H9 (cell line): ENCODE measurements around the gene POLR1D. TPM values are rescaled to one million over a fixed set of nuclear protein-coding genes. Genes with fewer than 3 reads are reported as not detected.

Experiments
- DNase-seq: peaks from one replicate; pipeline ENCODE4 v3.0.0-alpha.2; 2017
- H2AFZ ChIP-seq: one replicate; pipeline ENCODE4 v1.6.1; 2013; ENCODE audit warnings: mild to moderate bottlenecking, low read length, control low read depth, moderate library complexity
- H2AK5ac ChIP-seq: 2 replicates; pipeline ENCODE4 v1.6.1; 2013; ENCODE audit warnings: low read length, control low read depth, mixed read lengths; ENCODE audit not compliant: insufficient read length
- H2BK120ac ChIP-seq: one replicate; pipeline ENCODE4 v1.6.1; 2013; ENCODE audit warnings: low read depth, mild to moderate bottlenecking, low read length, control low read depth, inconsistent platforms; ENCODE audit not compliant: poor library complexity, severe bottlenecking
- H2BK12ac ChIP-seq: 2 replicates; pipeline ENCODE4 v1.6.1; 2013; ENCODE audit warnings: low read length, control low read depth, mixed read lengths, low read depth; ENCODE audit not compliant: insufficient read length
- H2BK15ac ChIP-seq: 2 replicates; pipeline ENCODE4 v1.6.1; 2013; ENCODE audit warnings: low read depth, low read length, control low read depth
- H2BK20ac ChIP-seq: one replicate; pipeline ENCODE4 v1.6.1; 2013; ENCODE audit warnings: low read depth, mild to moderate bottlenecking, low read length, control low read depth, inconsistent platforms; ENCODE audit not compliant: poor library complexity, severe bottlenecking
- H2BK5ac ChIP-seq: 2 replicates; pipeline ENCODE4 v1.6.1; 2013; ENCODE audit warnings: low read length, control low read depth, mixed read lengths; ENCODE audit not compliant: insufficient read length
- H3K14ac ChIP-seq: 2 replicates; pipeline ENCODE4 v1.6.1; 2013; ENCODE audit warnings: low read length, control low read depth; ENCODE audit not compliant: insufficient read depth
- H3K18ac ChIP-seq: 2 replicates; pipeline ENCODE4 v1.6.1; 2013; ENCODE audit warnings: low read depth, mild to moderate bottlenecking, mixed read lengths, low read length, control low read depth; ENCODE audit not compliant: insufficient read length
- H3K23ac ChIP-seq: 2 replicates; pipeline ENCODE4 v1.6.1; 2013; ENCODE audit warnings: low read length, control low read depth, mixed read lengths, low read depth; ENCODE audit not compliant: insufficient read length
- H3K23me2 ChIP-seq: 2 replicates; pipeline ENCODE4 v1.6.1; 2013; ENCODE audit warnings: low read depth, mild to moderate bottlenecking, mixed read lengths, low read length, control low read depth; ENCODE audit not compliant: insufficient read length, poor library complexity, severe bottlenecking
- H3K27ac ChIP-seq: 2 replicates; pipeline ENCODE4 v1.5.1; 2013; ENCODE audit warnings: low read length, control low read depth, mixed read lengths, low read depth; ENCODE audit not compliant: insufficient read length
- H3K27me3 ChIP-seq: 2 replicates; pipeline ENCODE4 v1.6.1; 2013; ENCODE audit warnings: low read length, control low read depth, inconsistent platforms; ENCODE audit not compliant: insufficient read depth
- H3K4ac ChIP-seq: 2 replicates; pipeline ENCODE4 v1.6.1; 2013; ENCODE audit warnings: low read depth, mild to moderate bottlenecking, control low read depth, inconsistent platforms, low read length, moderate library complexity
- H3K4me1 ChIP-seq: 2 replicates; pipeline ENCODE4 v1.6.1; 2013; ENCODE audit warnings: low read length, control low read depth, inconsistent platforms; ENCODE audit not compliant: insufficient read depth
- H3K4me2 ChIP-seq: 2 replicates; pipeline ENCODE4 v1.6.1; 2013; ENCODE audit warnings: low read length, control low read depth, mixed read lengths; ENCODE audit not compliant: insufficient read length, insufficient read depth
- H3K56ac ChIP-seq: 2 replicates; pipeline ENCODE4 v1.6.1; 2013; ENCODE audit warnings: low read depth, mild to moderate bottlenecking, mixed read lengths, low read length, control low read depth; ENCODE audit not compliant: insufficient read length
- H3K79me1 ChIP-seq: 2 replicates; pipeline ENCODE4 v1.6.1; 2013; ENCODE audit warnings: low read depth, mild to moderate bottlenecking, moderate library complexity, low read length, control low read depth, inconsistent platforms; ENCODE audit not compliant: insufficient read depth, poor library complexity, severe bottlenecking
- H3K79me2 ChIP-seq: 2 replicates; pipeline ENCODE4 v1.6.1; 2013; ENCODE audit warnings: low read length, control low read depth, inconsistent platforms; ENCODE audit not compliant: insufficient read depth
- H3K9ac ChIP-seq: 2 replicates; pipeline ENCODE4 v1.6.1; 2013; ENCODE audit warnings: low read length, control low read depth, mixed read lengths; ENCODE audit not compliant: insufficient read length; ENCODE audit errors: extremely low read depth
- H3K9me3 ChIP-seq: one replicate; pipeline ENCODE4 v1.6.1; 2013; ENCODE audit warnings: low read depth, low read length, inconsistent platforms; ENCODE audit not compliant: control insufficient read depth
- H3T11ph ChIP-seq: one replicate; pipeline ENCODE4 v1.6.1; 2013; ENCODE audit warnings: mild to moderate bottlenecking, low read length, control low read depth, inconsistent platforms
- H4K20me1 ChIP-seq: one replicate; pipeline ENCODE4 v1.6.1; 2013; ENCODE audit not compliant: control insufficient read depth, insufficient read length, insufficient read depth
- H4K5ac ChIP-seq: 2 replicates; pipeline ENCODE4 v1.6.1; 2013; ENCODE audit warnings: low read depth, mild to moderate bottlenecking, mixed read lengths, low read length, control low read depth; ENCODE audit not compliant: insufficient read length
- H4K8ac ChIP-seq: replicated peaks from 2 replicates; pipeline ENCODE4 v1.6.1; 2013; ENCODE audit warnings: low read length, control low read depth, mixed read lengths, low read depth; ENCODE audit not compliant: insufficient read length
- H4K91ac ChIP-seq: 2 replicates; pipeline ENCODE4 v1.6.1; 2013; ENCODE audit warnings: low read depth, mild to moderate bottlenecking, moderate library complexity, mixed read lengths, low read length, control low read depth; ENCODE audit not compliant: insufficient read length
- H3K27ac Mint-ChIP-seq, 3 experiments: 2 replicates in 2 of 3; 3 replicates in 1 of 3; pipeline ENCODE4 v1.8.0; 2020 to 2021; ENCODE audit warnings: mixed read lengths in 3 of 3, mild to moderate bottlenecking in 1 of 3, moderate library complexity in 1 of 3
- H3K27me3 Mint-ChIP-seq: 2 replicates; pipeline ENCODE4 v1.8.0; 2021; ENCODE audit warnings: low read depth, mild to moderate bottlenecking, moderate library complexity, mixed read lengths
- H3K36me3 Mint-ChIP-seq, 3 experiments: 2 replicates in 2 of 3; 3 replicates in 1 of 3; pipeline ENCODE4 v1.8.0; 2020 to 2021; ENCODE audit warnings: low read depth in 3 of 3, mixed read lengths in 3 of 3; ENCODE audit not compliant: insufficient read depth in 1 of 3
- H3K4me1 Mint-ChIP-seq, 2 experiments: 2 replicates each; pipeline ENCODE4 v1.8.0; 2020; ENCODE audit warnings: mixed read lengths in 2 of 2
- H3K4me3 Mint-ChIP-seq, 2 experiments: 2 replicates in 1 of 2; 3 replicates in 1 of 2; pipeline ENCODE4 v1.8.0; 2020 to 2021; ENCODE audit warnings: mild to moderate bottlenecking in 2 of 2, mixed read lengths in 2 of 2, moderate library complexity in 1 of 2
- H3K9me3 Mint-ChIP-seq, 2 experiments: 2 replicates in 1 of 2; 3 replicates in 1 of 2; pipeline ENCODE4 v1.8.0; 2020; ENCODE audit warnings: mild to moderate bottlenecking in 2 of 2, mixed read lengths in 2 of 2, moderate library complexity in 1 of 2
- WGBS: extraction: QIAGEN DNeasy Blood & Tissue Kit; methylation state at CpG from one replicate; pipeline ENCODE4 v1.1.7; 2013; ENCODE audit warnings: missing lambda C conversion rate, low lambda C conversion rate, mixed read lengths; ENCODE audit not compliant: insufficient read length; ENCODE audit errors: extremely low coverage; 5-methylcytosine and 5-hydroxymethylcytosine counted together
- total RNA-seq: library from RNA; stranded (reverse); gene quantifications from 2 replicates; pipeline ENCODE4 v1.2.1, GENCODE V29; 2021
- TF ChIP-seq, protein P1 (sequence below): fragments of 200-600 bp; sonication (generic); conservative IDR thresholded peaks from 3 replicates; pipeline ENCODE4 v1.8.0; 2021; ENCODE audit warnings: antibody characterized with exemption, mild to moderate bottlenecking

The POLR1D gene
- total RNA-seq, 1 experiment from 2014 or later = 167 TPM

DNA sequence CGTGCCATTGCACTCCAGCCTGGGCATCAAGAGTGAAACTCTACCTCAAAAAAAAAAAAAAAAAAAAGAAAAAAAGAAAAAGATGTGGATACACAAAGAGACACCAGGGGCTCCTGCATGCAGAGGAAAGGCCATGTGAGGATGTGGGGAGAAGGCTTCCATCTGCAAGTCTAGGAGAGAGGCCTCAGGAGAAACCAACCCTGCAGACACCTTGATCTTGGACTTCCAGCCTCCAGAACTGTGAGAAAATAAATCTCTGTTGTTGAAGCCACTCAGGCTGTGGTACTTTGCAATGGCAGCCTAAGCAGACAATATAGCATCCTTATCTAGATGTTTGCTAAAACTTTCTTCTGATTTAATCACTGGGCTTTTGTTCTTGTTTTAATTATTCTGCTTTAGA, 50.3 kb downstream of the POLR1D start:
- H4K8ac ChIP-seq = no peak overlapping the region
- DNase-seq = no peak
- no peak overlapping the region for H3K4ac ChIP-seq
- TF ChIP-seq, protein P1, sequence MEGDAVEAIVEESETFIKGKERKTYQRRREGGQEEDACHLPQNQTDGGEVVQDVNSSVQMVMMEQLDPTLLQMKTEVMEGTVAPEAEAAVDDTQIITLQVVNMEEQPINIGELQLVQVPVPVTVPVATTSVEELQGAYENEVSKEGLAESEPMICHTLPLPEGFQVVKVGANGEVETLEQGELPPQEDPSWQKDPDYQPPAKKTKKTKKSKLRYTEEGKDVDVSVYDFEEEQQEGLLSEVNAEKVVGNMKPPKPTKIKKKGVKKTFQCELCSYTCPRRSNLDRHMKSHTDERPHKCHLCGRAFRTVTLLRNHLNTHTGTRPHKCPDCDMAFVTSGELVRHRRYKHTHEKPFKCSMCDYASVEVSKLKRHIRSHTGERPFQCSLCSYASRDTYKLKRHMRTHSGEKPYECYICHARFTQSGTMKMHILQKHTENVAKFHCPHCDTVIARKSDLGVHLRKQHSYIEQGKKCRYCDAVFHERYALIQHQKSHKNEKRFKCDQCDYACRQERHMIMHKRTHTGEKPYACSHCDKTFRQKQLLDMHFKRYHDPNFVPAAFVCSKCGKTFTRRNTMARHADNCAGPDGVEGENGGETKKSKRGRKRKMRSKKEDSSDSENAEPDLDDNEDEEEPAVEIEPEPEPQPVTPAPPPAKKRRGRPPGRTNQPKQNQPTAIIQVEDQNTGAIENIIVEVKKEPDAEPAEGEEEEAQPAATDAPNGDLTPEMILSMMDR = no peak
- no CpG with 5 or more reads among the region's 1 CpG for WGBS
- H3K18ac ChIP-seq = no peak overlapping the region
- no peak overlapping the region for H3K9ac ChIP-seq
- H3K27me3 Mint-ChIP-seq = no peaks in the 10 kb centered on the region; the same call in 1 of the 2 replicates
- no peak overlapping the region for H3K4me3 Mint-ChIP-seq
- H3K27ac ChIP-seq = no peak overlapping the region
- no peak overlapping the region for H4K5ac ChIP-seq
- no peaks in the 10 kb centered on the region for H3K79me2 ChIP-seq
- no peak overlapping the region for H2BK20ac ChIP-seq
- H3K9me3 ChIP-seq = no peaks in the 10 kb centered on the region
- no peaks in the 10 kb centered on the region for H3K79me1 ChIP-seq
- H3K23ac ChIP-seq = no peak overlapping the region
- H2BK5ac ChIP-seq = no peak overlapping the region
- H2BK12ac ChIP-seq = no peak overlapping the region
- H3K56ac ChIP-seq = no peak overlapping the region
- no peaks in the 10 kb centered on the region for H3K4me1 ChIP-seq
- H2AFZ ChIP-seq = no peak overlapping the region
- no peak overlapping the region for H2BK15ac ChIP-seq
- no peak overlapping the region for H4K91ac ChIP-seq
- no peak overlapping the region for H3K4me2 ChIP-seq
- H3K14ac ChIP-seq = no peak overlapping the region
- no peak overlapping the region for H2AK5ac ChIP-seq
- H3T11ph ChIP-seq = no peak overlapping the region
- no peak overlapping the region for H2BK120ac ChIP-seq
- H3K23me2 ChIP-seq = no peaks in the 10 kb centered on the region
- no peaks in the 10 kb centered on the region for H4K20me1 ChIP-seq
- no peak overlapping the region for H3K27ac Mint-ChIP-seq
- H3K36me3 Mint-ChIP-seq = peaks cover under 1% of the 10 kb centered on the region in 3 experiments; a peak in 3 of 7 replicates
- peaks cover 4 to 5% of the 10 kb centered on the region in 2 experiments; a peak in 2 of 5 replicates for H3K9me3 Mint-ChIP-seq
- H3K27me3 ChIP-seq = no peaks in the 10 kb centered on the region; the same call in 1 of the 2 replicates
- peaks cover 2 to 5% of the 10 kb centered on the region in 2 experiments; a peak in 2 of 4 replicates for H3K4me1 Mint-ChIP-seq

Other genes starting within 250 kb of the POLR1D start
- gene GTF3A, start 197.3 kb upstream of the POLR1D start, total RNA-seq = 70.0 and 70.5 TPM in 2 replicates
- gene MTIF3, start 171.3 kb upstream of the POLR1D start, total RNA-seq = 31.6 and 32.3 TPM in 2 replicates
- gene LNX2, start 1.4 kb upstream of the POLR1D start, total RNA-seq = 11.6 and 12.4 TPM in 2 replicates
- gene GSX1, start 170.6 kb downstream of the POLR1D start, total RNA-seq = not detected in 2 replicates